ENCODE measurements around the gene SERGEF. TPM values are rescaled to one million over a fixed set of nuclear protein-coding genes. Genes with fewer than 3 reads are reported as not detected.

The SERGEF gene
- polyA plus RNA-seq, 2 of the 4 experiments (the other 2 are of a cell fraction), result 20.7 to 24.1 TPM

DNA sequence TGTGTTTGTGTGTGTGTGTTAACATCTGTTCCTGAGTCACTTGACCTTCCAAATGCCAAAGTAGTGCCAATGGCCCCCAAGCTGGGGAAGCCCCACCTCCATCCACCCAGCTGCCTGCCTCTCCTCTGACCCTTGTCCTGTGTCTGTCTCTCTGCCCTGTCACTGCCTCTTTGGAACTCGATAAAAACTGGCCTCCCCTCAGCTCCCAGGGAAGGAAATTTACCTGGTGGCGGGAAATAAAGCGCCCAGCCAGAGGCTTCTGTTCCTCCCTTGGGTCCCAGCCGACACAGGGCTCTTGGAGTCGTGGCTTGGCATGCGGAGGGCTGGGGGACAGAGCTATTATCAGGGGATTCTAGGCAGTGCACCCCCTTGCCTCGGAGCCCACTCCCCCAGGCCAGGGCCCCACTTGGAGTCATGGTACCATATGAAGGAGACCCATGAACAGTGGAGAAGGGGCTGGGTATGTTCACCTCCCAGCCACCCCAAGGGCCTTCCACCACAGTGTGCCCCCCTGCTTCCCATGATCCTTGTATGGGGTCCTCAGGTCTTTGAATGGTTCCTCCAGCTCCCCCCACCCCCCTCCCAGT, 272.1 kb downstream of the SERGEF start:
- DNase-seq (ENCODE audit: low read depth in 1 of 2, low spot score in 1 of 2) (no peak), FAIRE-seq (no peak), ATAC-seq (no peak)
- WGBS (ENCODE audit: missing lambda C conversion rate), result 45% methylated on average over 7 of the region's 7 CpGs
- H3K4me2 ChIP-seq, result no peak overlapping the region
- no peak for TF ChIP-seq RCOR1 (IDR thresholded peaks at IDR 0.05; ENCODE audit: low read depth, low read length)
- no peak for TF ChIP-seq HEYL (CRISPR knock-in tag; IDR thresholded peaks at IDR 0.05)
- no peak for TF ChIP-seq ZSCAN20 (CRISPR knock-in tag; IDR thresholded peaks at IDR 0.05)
- ChIA-PET CTCF (interaction anchor here (1.3 to 9.8 kb wide), 3 partner anchors 9 to 240 kb away, joined by 3 to 94 read pairs (median 13); no protein-coding TSS in a partner anchor), POLR2A (no interaction called here)
- no peak overlapping the region for H3K27ac ChIP-seq
- no peak overlapping the region for H3K4me3 ChIP-seq
- H3K9me3 ChIP-seq, result no peaks in the 10 kb centered on the region
- no peaks in the 10 kb centered on the region for H3K4me1 ChIP-seq

DNA sequence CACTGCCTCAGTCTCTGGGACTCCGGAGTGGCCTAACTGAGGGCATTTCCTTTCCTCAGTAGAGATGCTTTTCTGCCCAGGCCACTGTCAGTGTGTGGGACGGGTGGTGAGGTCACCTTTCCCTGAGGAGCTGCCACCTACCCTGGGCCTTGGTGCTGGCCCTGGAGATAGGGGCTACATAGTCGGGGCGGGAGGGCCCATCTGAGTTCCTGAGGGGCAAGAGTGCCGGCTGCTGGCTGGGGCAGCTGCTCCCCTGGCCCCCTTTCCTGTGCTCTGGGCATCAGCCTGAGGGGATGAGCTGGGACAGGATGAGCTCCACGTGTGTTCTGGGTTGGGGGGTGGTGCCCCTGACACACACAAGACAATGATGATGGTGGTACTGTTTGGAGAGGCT, 272.9 kb downstream of the SERGEF start:
- ATAC-seq (no peak), DNase-seq (ENCODE audit: low read depth in 1 of 2, low spot score in 1 of 2) (no peak), FAIRE-seq (no peak)
- no peak overlapping the region for H3K4me2 ChIP-seq
- ChIA-PET CTCF (interaction anchor here (1.3 to 9.8 kb wide), 3 partner anchors 8 to 241 kb away, joined by 3 to 94 read pairs (median 13); no protein-coding TSS in a partner anchor), POLR2A (no interaction called here)
- H3K9me3 ChIP-seq, result no peaks in the 10 kb centered on the region
- no peaks in the 10 kb centered on the region for H3K4me1 ChIP-seq
- H3K27ac ChIP-seq, result no peak overlapping the region
- H3K4me3 ChIP-seq, result no peak overlapping the region
- WGBS (ENCODE audit: missing lambda C conversion rate), result 49% methylated on average over 5 of the region's 6 CpGs
- TF ChIP-seq HOXB13 (CRISPR knock-in tag; IDR thresholded peaks at IDR 0.05; ENCODE audit: low read depth) (no peak), FOSB (CRISPR knock-in tag; IDR thresholded peaks at IDR 0.05) (no peak), KDM5A (IDR thresholded peaks at IDR 0.05) (no peak)
- TF ChIP-seq, protein P1, sequence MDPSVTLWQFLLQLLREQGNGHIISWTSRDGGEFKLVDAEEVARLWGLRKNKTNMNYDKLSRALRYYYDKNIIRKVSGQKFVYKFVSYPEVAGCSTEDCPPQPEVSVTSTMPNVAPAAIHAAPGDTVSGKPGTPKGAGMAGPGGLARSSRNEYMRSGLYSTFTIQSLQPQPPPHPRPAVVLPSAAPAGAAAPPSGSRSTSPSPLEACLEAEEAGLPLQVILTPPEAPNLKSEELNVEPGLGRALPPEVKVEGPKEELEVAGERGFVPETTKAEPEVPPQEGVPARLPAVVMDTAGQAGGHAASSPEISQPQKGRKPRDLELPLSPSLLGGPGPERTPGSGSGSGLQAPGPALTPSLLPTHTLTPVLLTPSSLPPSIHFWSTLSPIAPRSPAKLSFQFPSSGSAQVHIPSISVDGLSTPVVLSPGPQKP (IDR thresholded peaks at IDR 0.05; ENCODE audit: low read depth, low read length), result no peak

DNA sequence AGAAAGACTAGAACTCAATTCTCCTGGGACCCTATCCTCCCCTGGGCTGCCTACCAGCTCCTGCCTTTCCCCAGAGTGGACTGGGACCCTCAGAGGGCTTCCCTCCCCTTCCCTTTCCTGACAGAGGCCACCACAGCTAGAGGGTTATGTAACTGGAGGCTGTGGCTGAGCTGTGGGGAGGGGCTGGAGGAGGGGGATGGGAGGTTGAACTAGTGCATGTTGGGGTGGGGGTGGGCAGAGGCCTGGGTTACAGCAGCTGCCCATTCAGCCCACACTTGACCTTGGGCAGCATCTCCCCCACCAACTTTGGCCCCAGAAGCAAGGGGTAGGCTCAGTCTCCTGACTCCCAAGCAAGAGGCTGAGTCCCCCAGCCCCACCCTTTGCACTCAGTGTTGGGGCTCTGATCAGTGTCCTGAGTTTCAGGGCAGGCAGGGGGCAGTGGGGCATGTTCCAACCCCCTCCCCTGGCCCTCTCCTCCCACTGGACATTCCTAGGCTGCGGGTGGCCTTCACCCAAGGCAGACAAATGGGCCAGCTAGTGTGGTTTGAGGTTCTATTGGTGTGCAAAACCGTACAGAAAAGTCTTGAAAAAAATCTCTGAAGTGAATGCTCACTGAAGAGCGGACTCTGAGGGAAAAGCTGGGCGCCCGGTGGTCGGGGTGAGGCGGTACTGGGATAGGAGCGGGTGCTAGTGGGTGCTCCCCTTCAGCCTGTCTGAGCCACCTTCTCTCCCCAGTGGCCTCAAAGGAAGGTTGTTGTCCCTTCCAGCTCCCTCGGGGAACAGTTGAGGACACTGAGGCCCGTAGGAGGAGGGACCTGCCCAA, 274.5 kb downstream of the SERGEF start:
- 44% methylated on average over 10 of the region's 10 CpGs for WGBS (ENCODE audit: missing lambda C conversion rate)
- Histone ChIP-seq H3K4me2 (no peak overlapping the region), H3K27ac (no peak overlapping the region), H3K9me3 (no peaks in the 10 kb centered on the region), H3K4me3 (no peak overlapping the region), H3K4me1 (no peaks in the 10 kb centered on the region; the same call in 2 of the 3 replicates)
- FAIRE-seq (no peak), ATAC-seq (no peak), DNase-seq (ENCODE audit: low read depth in 1 of 2, low spot score in 1 of 2) (no peak)
- TF ChIP-seq POLR2AphosphoS2 (conservative IDR thresholded peaks at IDR 0.05; ENCODE audit: low read length) (no peak), TFCP2L1 (CRISPR knock-in tag; IDR thresholded peaks at IDR 0.05) (no peak), MAZ (IDR thresholded peaks at IDR 0.05; ENCODE audit: borderline replicate concordance, low read depth, low read length) (no peak), SREBF2 (IDR thresholded peaks at IDR 0.05) (no peak), FOXS1 (CRISPR knock-in tag; IDR thresholded peaks at IDR 0.05) (no peak), MAFK (IDR thresholded peaks at IDR 0.05; ENCODE audit: partially characterized antibody) (no peak), RCOR1 (IDR thresholded peaks at IDR 0.05; ENCODE audit: low read depth, low read length) (no peak)
- TF ChIP-seq, protein P2, sequence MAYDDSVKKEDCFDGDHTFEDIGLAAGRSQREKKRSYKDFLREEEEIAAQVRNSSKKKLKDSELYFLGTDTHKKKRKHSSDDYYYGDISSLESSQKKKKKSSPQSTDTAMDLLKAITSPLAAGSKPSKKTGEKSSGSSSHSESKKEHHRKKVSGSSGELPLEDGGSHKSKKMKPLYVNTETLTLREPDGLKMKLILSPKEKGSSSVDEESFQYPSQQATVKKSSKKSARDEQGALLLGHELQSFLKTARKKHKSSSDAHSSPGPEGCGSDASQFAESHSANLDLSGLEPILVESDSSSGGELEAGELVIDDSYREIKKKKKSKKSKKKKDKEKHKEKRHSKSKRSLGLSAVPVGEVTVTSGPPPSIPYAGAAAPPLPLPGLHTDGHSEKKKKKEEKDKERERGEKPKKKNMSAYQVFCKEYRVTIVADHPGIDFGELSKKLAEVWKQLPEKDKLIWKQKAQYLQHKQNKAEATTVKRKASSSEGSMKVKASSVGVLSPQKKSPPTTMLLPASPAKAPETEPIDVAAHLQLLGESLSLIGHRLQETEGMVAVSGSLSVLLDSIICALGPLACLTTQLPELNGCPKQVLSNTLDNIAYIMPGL (CRISPR knock-in tag; IDR thresholded peaks at IDR 0.05; ENCODE audit: borderline replicate concordance), result no peak
- ChIA-PET POLR2A (no interaction called here), CTCF (interaction anchor here (1.0 to 9.8 kb wide), 6 partner anchors 7 to 240 kb away, joined by 3 to 94 read pairs (median 5); no protein-coding TSS in a partner anchor)

Other genes with a start within 250 kb of the SERGEF start
- 0.22 and 0.34 TPM in 2 replicates for gene TPH1, start 33.2 kb upstream of the SERGEF start, polyA plus RNA-seq (2011; rRNA removed)
- 0.08 to 0.09 TPM (median 0.09 TPM) in 3 replicates for gene TPH1, start 33.2 kb upstream of the SERGEF start, polyA plus RNA-seq (2017; fragmentation: RNase III; extraction: RNeasy Plus Mini Kit Qiagen cat#74134 plus additional on column Dnase treatment)
- gene SAAL1, start 93.0 kb upstream of the SERGEF start, polyA plus RNA-seq (2011; rRNA removed), result 40.9 and 46.5 TPM in 2 replicates
- 56.0 to 60.0 TPM (median 56.3 TPM) in 3 replicates for gene SAAL1, start 93.0 kb upstream of the SERGEF start, polyA plus RNA-seq (2017; fragmentation: RNase III; extraction: RNeasy Plus Mini Kit Qiagen cat#74134 plus additional on column Dnase treatment)
- 0.08 TPM in 1 of 2 replicates, not detected in the other for gene MRGPRX3, start 119.5 kb upstream of the SERGEF start, polyA plus RNA-seq (2011; rRNA removed)
- gene MRGPRX3, start 119.5 kb upstream of the SERGEF start, polyA plus RNA-seq (2017; fragmentation: RNase III; extraction: RNeasy Plus Mini Kit Qiagen cat#74134 plus additional on column Dnase treatment), result not detected in 3 replicates
- gene MRGPRX4, start 159.8 kb upstream of the SERGEF start, polyA plus RNA-seq (2011; rRNA removed), result not detected in 2 replicates
- not detected in 3 replicates for gene MRGPRX4, start 159.8 kb upstream of the SERGEF start, polyA plus RNA-seq (2017; fragmentation: RNase III; extraction: RNeasy Plus Mini Kit Qiagen cat#74134 plus additional on column Dnase treatment)
- gene SAA4, start 223.8 kb upstream of the SERGEF start, polyA plus RNA-seq (2011; rRNA removed), result not detected in 2 replicates
- not detected in 3 replicates for gene SAA4, start 223.8 kb upstream of the SERGEF start, polyA plus RNA-seq (2017; fragmentation: RNase III; extraction: RNeasy Plus Mini Kit Qiagen cat#74134 plus additional on column Dnase treatment)
- gene SAA2, start 235.6 kb upstream of the SERGEF start, polyA plus RNA-seq (2011; rRNA removed), result 0.09 and 0.13 TPM in 2 replicates
- gene SAA2, start 235.6 kb upstream of the SERGEF start, polyA plus RNA-seq (2017; fragmentation: RNase III; extraction: RNeasy Plus Mini Kit Qiagen cat#74134 plus additional on column Dnase treatment), result not detected in 3 replicates

All from A549 (cell line).